ENCODE measurements around the gene CADPS2.

CADPS2 gene

DNA sequence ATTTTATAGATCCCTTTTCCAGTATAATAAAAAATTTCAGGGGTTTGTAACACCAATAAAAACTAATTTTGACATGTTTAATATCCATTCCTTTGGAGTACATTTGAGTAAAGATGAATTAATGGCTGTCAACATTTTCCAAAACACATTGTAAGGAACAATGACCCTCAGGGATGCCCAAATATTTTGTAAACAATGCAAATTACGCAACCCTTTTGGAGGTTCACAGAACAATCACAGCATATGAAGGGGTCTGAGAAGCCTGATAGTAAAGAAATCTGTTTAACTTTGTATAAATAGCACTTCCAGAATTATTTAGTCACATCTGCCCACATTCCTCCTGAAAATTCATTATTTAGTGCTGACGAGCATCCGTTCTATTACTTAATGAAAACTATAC is 428.9 kb downstream of the CADPS2 start:
- DNase-seq (ENCODE audit: low read depth in 2 of 2): no peak
- no peak overlapping the region for H3K4me3 ChIP-seq (replicated peaks in 1 of 2; ENCODE audit: low read depth in 2 of 2, low read length in 2 of 2)
- TF ChIP-seq, protein P1, sequence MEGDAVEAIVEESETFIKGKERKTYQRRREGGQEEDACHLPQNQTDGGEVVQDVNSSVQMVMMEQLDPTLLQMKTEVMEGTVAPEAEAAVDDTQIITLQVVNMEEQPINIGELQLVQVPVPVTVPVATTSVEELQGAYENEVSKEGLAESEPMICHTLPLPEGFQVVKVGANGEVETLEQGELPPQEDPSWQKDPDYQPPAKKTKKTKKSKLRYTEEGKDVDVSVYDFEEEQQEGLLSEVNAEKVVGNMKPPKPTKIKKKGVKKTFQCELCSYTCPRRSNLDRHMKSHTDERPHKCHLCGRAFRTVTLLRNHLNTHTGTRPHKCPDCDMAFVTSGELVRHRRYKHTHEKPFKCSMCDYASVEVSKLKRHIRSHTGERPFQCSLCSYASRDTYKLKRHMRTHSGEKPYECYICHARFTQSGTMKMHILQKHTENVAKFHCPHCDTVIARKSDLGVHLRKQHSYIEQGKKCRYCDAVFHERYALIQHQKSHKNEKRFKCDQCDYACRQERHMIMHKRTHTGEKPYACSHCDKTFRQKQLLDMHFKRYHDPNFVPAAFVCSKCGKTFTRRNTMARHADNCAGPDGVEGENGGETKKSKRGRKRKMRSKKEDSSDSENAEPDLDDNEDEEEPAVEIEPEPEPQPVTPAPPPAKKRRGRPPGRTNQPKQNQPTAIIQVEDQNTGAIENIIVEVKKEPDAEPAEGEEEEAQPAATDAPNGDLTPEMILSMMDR (IDR thresholded peaks at IDR 0.05; ENCODE audit: low read depth, low read length): no peak

DNA sequence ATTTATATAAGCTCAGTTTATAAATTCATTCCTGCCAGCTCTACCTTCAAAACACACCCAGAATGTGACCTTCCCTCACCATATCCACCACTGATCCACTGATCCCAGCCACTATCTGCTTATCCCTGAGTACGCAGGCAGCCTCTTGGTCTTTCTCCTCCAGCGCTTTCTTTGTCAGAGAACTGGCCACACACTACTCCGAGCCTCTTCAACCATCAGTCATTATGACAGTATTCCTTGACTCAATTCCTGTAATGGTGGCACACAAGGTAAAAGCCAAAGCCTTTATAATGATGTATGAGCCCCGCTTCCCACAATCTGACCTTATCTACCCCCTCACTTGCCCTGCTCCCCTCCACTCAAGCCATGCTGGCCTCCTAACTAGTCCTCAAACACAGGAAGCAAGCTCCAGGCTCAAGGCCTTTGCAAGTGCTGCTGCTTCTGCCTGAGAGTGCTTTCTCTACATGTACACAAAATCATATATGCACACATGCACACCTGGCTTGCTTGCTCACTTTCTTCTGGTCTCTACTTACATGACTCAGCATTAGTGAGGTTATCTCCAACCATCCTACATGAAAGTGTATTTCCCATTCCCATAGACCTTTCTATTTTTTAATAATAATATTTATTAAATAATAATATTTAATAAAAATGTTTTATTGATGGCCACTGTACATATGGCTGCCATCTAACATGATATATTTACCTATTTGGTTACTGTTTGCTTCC is 431.3 kb downstream of the CADPS2 start:
- DNase-seq (ENCODE audit: low read depth in 2 of 2): no peak
- H3K4me3 ChIP-seq (replicated peaks in 1 of 2; ENCODE audit: low read depth in 2 of 2, low read length in 2 of 2): no peak overlapping the region
- TF ChIP-seq, protein P1 (IDR thresholded peaks at IDR 0.05; ENCODE audit: low read depth, low read length): no peak

DNA sequence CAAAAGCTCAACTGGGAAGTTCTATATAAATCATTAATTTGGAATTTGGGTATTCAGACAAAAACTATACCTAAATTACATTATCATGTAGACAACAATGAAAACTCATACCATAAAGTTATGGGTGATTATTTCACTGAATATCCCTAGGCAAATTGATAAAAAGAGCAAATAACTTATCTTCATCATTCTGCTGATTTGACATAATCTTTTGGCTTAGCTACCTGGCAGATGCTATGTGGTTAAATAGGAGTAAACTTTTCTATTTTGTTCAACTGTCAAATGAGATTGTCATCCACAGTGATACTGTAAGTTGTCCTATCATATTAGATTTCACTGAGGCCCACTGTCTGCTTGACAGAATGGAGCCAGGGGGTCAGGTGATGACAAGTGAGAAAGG is 432.8 kb downstream of the CADPS2 start:
- DNase-seq (ENCODE audit: low read depth in 2 of 2): no peak
- H3K4me3 ChIP-seq (replicated peaks in 1 of 2; ENCODE audit: low read depth in 2 of 2, low read length in 2 of 2): no peak overlapping the region
- TF ChIP-seq, protein P1 (IDR thresholded peaks at IDR 0.05; ENCODE audit: low read depth, low read length): no peak

DNA sequence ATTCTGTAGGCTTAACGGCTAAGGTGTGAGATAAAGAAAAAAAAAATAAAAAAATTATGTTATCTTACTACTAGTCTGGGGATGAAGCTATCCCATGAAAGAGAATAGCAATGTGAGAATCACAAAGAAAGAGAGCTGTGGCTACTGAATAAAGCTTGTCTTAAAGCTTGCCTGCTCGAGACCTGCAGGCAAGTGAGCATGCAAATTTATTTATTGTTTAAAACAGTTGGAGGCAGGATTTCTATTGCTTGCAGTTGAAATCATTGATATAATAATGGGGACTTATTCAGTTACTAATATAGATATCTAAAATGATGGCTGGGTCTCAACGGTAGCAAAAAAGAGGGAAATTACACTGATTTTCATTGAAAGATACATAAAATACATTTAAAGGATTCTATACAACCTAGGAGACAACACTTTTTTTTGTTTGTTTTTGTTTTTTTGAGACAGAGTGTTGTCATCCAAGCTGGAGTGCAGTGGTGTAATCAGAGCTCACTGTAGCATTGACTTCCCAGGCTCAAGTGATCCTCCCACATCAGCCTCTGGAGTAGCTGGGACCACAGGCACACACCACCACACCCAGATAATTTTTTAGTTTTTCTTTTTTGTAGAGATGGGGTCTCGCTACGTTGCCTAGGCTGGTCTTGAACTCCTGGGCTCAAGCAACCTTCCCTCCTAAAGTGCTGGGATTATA is 437.2 kb downstream of the CADPS2 start:
- TF ChIP-seq, protein P1 (IDR thresholded peaks at IDR 0.05; ENCODE audit: low read depth, low read length): no peak
- H3K4me3 ChIP-seq (replicated peaks in 1 of 2; ENCODE audit: low read depth in 2 of 2, low read length in 2 of 2): no peak overlapping the region
- DNase-seq (ENCODE audit: low read depth in 2 of 2): no peak

DNA sequence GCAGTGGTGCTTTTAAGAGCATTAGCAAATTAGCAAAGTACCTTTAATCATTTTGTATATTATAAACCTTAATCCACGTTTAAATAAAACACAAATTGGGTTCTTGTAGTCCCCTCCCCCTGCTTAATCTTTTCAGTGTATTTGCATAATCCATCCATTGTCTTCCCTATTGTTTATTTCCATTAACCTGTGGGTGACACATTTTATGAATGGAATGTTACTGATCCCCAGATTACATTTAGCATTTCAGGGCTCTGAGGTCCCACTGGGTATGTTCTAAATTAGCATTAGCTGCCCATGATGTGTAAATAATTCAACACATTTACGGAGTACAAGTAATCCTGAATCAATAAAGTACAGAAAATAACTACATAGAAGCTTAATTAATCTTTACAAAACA is 443.3 kb downstream of the CADPS2 start:
- TF ChIP-seq, protein P1 (IDR thresholded peaks at IDR 0.05; ENCODE audit: low read depth, low read length): no peak
- no peak for DNase-seq (ENCODE audit: low read depth in 2 of 2)
- no peak overlapping the region for H3K4me3 ChIP-seq (replicated peaks in 1 of 2; ENCODE audit: low read depth in 2 of 2, low read length in 2 of 2)

DNA sequence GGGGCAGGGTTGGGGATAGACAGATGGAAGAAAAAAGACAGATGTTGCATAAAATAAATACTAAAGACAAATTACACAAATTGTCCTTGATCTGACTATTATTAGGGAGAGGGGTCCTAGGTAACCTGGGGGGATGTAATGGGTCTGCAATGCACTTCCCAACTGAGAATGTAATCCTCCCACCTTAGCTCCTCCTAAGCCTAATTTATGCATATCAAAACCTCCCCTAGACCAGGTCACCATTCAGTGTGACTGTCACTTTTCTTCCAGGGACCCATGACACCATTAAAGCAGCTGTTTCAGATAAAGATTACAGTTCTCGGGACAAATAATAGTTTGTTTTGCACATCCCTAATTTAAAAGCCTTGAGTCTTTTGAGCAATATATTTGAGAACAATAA is 447.8 kb downstream of the CADPS2 start:
- TF ChIP-seq, protein P1 (IDR thresholded peaks at IDR 0.05; ENCODE audit: low read depth, low read length): no peak
- no peak for DNase-seq (ENCODE audit: low read depth in 2 of 2)
- no peak overlapping the region for H3K4me3 ChIP-seq (replicated peaks in 1 of 2; ENCODE audit: low read depth in 2 of 2, low read length in 2 of 2)
